Fibroblast of lung (primary cell): ENCODE results near the gene ANXA4. TPM values are rescaled to one million over a fixed set of nuclear protein-coding genes. Genes with fewer than 3 reads are reported as not detected.

Experiments
- DNase-seq, 2 donors: peaks; one replicate each; pipeline versions ENCODE4 v3.0.0 to v3.0.0-alpha.2; 2010; ENCODE audit warnings: low read depth in 2 of 2
- H2AFZ ChIP-seq: 2 replicates; pipeline ENCODE4 v1.5.1; 2012; ENCODE audit warnings: low read length, control low read depth, inconsistent platforms
- H3K27ac ChIP-seq: 2 replicates; pipeline ENCODE4 v1.5.1; 2011; ENCODE audit warnings: low read length, control low read depth; ENCODE audit not compliant: insufficient read depth
- H3K27me3 ChIP-seq: 2 replicates; pipeline ENCODE4 v1.5.1; 2011; ENCODE audit warnings: mild to moderate bottlenecking, low read length; ENCODE audit not compliant: control insufficient read depth, insufficient read depth
- H3K36me3 ChIP-seq: 2 replicates; pipeline ENCODE4 v1.5.1; 2011; ENCODE audit warnings: low read length; ENCODE audit not compliant: control insufficient read depth, insufficient read depth
- H3K4me1 ChIP-seq: 2 replicates; pipeline ENCODE4 v1.5.1; 2011; ENCODE audit warnings: low read length; ENCODE audit not compliant: control insufficient read depth, insufficient read depth; ENCODE audit errors: extremely low read depth
- H3K4me2 ChIP-seq: 2 replicates; pipeline ENCODE4 v1.5.1; 2011; ENCODE audit warnings: low read length, control low read depth; ENCODE audit not compliant: insufficient read depth; ENCODE audit errors: extremely low read depth
- H3K4me3 ChIP-seq, 4 experiments: fragments of 200-600 bp in 1 of 4; sonication (generic) in 1 of 4; replicated peaks in 1 of 4; 2 replicates each; pipeline ENCODE4 v1.5.1; 2011 to 2016; ENCODE audit warnings: low read length in 4 of 4, low read depth in 3 of 4, mild to moderate bottlenecking in 3 of 4, control low read depth in 2 of 4, inconsistent platforms in 1 of 4, mixed read lengths in 1 of 4; ENCODE audit not compliant: insufficient read depth in 1 of 4; ENCODE audit errors: control extremely low read depth in 1 of 4
- H3K79me2 ChIP-seq: 2 replicates; pipeline ENCODE4 v1.5.1; 2012; ENCODE audit warnings: mild to moderate bottlenecking, low read length, inconsistent platforms; ENCODE audit not compliant: control insufficient read depth, insufficient read depth
- H3K9ac ChIP-seq: 2 replicates; pipeline ENCODE4 v1.5.1; 2011; ENCODE audit warnings: mild to moderate bottlenecking, low read length, control low read depth; ENCODE audit not compliant: insufficient read depth
- H3K9me3 ChIP-seq: 2 replicates; pipeline ENCODE4 v1.5.1; 2012; ENCODE audit warnings: low read depth, low read length; ENCODE audit not compliant: control insufficient read depth, insufficient read depth
- H4K20me1 ChIP-seq: 2 replicates; pipeline ENCODE4 v1.5.1; 2011; ENCODE audit warnings: low read length; ENCODE audit not compliant: control insufficient read depth, insufficient read depth; ENCODE audit errors: extremely low read depth
- EZH2 ChIP-seq: IDR thresholded peaks from 2 replicates; pipeline ENCODE4 v1.5.1; 2012; ENCODE audit warnings: low read length, control low read depth, mild to moderate bottlenecking; ENCODE audit errors: missing control alignments
- polyA plus RNA-seq, 2 donors: library from polyadenylated mRNA; depleted of rRNA in 1 of 2; stranded (reverse) in 1 of 2; unstranded in 1 of 2; fragments of >200 nt; gene quantifications; 2 replicates each; pipeline ENCODE4 v1.2.1, GENCODE V29; 2011 to 2012; ENCODE audit warnings: missing spikeins in 1 of 2
- total RNA-seq: library from RNA; depleted of rRNA; stranded (reverse); fragments of >200 nt; gene quantifications from 2 replicates; pipeline ENCODE4 v1.2.1, GENCODE V29; 2014
- TF ChIP-seq, protein P1 (sequence below), 2 donors: IDR thresholded peaks in 1 of 2; conservative IDR thresholded peaks in 1 of 2; 1 replicate in 1 of 2; 2 replicates in 1 of 2; pipeline ENCODE4 v1.5.1; 2011 to 2012; ENCODE audit warnings: low read length in 2 of 2, control low read depth in 1 of 2, inconsistent platforms in 1 of 2, low read depth in 1 of 2, mild to moderate bottlenecking in 1 of 2

Gene ANXA4
- total and polyA plus RNA-seq, 2 donors (not counting 1 experiment from before 2014, with no cell fraction given): 98.4 to 114 TPM

DNA sequence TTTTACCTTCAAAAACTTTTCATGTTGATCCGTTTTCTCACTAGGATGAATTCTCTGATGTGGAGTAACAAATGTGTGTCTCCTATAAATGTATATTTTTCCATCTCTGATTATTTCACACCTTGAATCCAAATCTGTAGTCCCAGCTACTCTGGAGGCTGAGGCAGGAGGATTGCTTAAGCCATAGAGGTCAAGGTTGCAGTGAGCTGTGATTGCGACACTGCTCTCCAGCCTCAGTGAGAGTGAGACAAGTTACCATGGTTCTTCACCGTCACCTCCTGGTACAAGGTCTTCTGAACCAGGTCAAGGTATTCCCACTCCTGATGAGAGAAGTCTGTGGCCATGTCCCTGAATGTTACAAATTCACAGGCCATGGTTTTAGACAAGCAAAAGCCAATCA, 102.6 kb downstream of the ANXA4 start:
- no peak for TF ChIP-seq EZH2
- TF ChIP-seq, protein P1, sequence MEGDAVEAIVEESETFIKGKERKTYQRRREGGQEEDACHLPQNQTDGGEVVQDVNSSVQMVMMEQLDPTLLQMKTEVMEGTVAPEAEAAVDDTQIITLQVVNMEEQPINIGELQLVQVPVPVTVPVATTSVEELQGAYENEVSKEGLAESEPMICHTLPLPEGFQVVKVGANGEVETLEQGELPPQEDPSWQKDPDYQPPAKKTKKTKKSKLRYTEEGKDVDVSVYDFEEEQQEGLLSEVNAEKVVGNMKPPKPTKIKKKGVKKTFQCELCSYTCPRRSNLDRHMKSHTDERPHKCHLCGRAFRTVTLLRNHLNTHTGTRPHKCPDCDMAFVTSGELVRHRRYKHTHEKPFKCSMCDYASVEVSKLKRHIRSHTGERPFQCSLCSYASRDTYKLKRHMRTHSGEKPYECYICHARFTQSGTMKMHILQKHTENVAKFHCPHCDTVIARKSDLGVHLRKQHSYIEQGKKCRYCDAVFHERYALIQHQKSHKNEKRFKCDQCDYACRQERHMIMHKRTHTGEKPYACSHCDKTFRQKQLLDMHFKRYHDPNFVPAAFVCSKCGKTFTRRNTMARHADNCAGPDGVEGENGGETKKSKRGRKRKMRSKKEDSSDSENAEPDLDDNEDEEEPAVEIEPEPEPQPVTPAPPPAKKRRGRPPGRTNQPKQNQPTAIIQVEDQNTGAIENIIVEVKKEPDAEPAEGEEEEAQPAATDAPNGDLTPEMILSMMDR (conservative IDR thresholded peaks at IDR 0.05 in 1 of 2, IDR thresholded peaks at IDR 0.05 in 1 of 2; ENCODE audit: low read depth in 1 of 2, low read length in 2 of 2): no peak
- no peak overlapping the region for H3K9ac ChIP-seq
- DNase-seq: no peak
- H3K79me2 ChIP-seq: no peaks in the 10 kb centered on the region
- no peak overlapping the region for H3K4me3 ChIP-seq
- no peaks in the 10 kb centered on the region for H3K27me3 ChIP-seq
- H2AFZ ChIP-seq: no peak overlapping the region
- no peaks in the 10 kb centered on the region for H3K4me1 ChIP-seq
- H4K20me1 ChIP-seq: no peaks in the 10 kb centered on the region
- H3K27ac ChIP-seq: no peak overlapping the region
- H3K9me3 ChIP-seq: no peaks in the 10 kb centered on the region
- H3K36me3 ChIP-seq: peaks cover 4% of the 10 kb centered on the region
- no peak overlapping the region for H3K4me2 ChIP-seq

DNA sequence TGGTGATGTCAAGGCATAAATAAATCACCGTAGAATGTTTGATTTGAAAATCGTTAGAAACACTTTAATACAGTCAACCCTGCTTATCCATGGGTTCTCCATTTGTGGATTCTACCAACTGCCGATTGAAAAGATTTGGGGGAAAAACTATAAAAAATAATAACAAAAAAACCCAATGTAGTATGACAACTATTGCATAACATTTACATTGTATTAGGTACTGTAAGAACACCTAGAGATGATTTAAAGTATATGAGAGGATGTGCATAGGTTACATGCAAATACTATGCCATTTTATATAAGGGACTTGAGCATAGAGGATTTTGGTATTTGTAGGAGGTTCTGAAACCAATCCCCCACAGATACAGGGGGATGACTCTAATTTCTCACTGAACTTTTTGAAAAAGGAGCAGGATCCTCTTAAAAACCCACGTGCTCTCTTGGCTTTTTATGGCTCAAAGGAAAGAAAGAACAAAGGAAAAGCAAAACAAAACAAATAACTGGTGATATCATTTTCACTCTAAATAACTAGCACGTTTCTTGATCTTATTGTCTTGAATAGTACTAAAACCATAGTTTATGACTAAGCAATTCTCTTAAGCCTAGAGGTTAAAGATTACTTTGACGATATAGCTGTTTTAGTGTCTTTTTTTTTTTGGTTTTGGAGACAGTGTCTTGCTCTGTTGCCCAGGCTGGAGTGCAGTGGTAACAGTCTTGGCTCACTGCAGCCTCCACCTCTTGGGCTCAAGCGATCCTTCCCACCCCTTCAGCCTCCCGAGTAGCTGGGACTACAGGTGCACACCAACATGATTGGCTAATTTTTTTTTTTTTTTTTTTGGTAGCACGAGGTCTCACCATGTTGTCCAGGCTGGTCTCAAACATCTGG, 104.5 kb downstream of the ANXA4 start:
- no peak overlapping the region for H2AFZ ChIP-seq
- no peak overlapping the region for H3K4me3 ChIP-seq
- DNase-seq: no peak

More for the DNA sequence above, 104.5 kb downstream of the ANXA4 start:
- Histone ChIP-seq H3K4me1 (no peaks in the 10 kb centered on the region), H3K9ac (no peak overlapping the region), H3K9me3 (no peaks in the 10 kb centered on the region), H4K20me1 (no peaks in the 10 kb centered on the region), H3K27ac (no peak overlapping the region), H3K27me3 (no peaks in the 10 kb centered on the region), H3K79me2 (no peaks in the 10 kb centered on the region), H3K4me2 (no peak overlapping the region), H3K36me3 (peaks cover 5% of the 10 kb centered on the region)
- no peak for TF ChIP-seq EZH2
- TF ChIP-seq, protein P1 (conservative IDR thresholded peaks at IDR 0.05 in 1 of 2, IDR thresholded peaks at IDR 0.05 in 1 of 2; ENCODE audit: low read depth in 1 of 2, low read length in 2 of 2): no peak
